ENCODE measurements around the gene ZNF697. TPM values are rescaled to one million over a fixed set of nuclear protein-coding genes. Genes with fewer than 3 reads are reported as not detected.

The ZNF697 gene
- total RNA-seq, 1 experiment from 2014 or later = 7.1 TPM

DNA sequence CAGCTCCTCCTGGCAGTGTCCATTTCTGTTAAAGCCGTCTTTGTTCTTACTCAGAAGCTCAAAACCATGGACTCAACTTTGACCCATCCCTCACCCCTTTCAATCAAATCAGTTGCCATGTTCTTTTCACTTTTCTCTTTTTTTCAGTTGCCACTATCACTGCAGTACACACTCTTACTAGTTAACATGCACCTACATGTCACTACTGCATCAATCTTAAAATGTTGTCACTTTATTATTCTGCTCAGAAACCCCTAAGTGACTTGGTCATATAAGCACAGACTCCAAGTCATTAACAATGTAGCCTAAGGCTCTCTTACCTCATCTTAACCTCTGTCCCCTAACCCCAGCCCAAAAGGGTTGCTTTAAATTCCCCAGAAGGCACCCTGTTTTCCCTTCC, 9.0 kb downstream of the ZNF697 start:
- ATAC-seq (no peak), DNase-seq (ENCODE audit: low read depth, low spot score) (no peak)

GRCh38 chr1:119637710-119638109, 10.4 kb downstream of the ZNF697 start:
- no TSS peak for BruUV-seq (replicated peaks)
- H3K4me3 ChIP-seq (ENCODE audit: low read depth in 2 of 2, low read length in 2 of 2) = no peak overlapping the region
- no peak for DNase-seq (ENCODE audit: low read depth, low spot score)
- no peaks in the 10 kb centered on the region for H3K9me3 ChIP-seq (ENCODE audit: control insufficient read depth, insufficient read depth, low read depth, low read length)
- H3K4me1 ChIP-seq (ENCODE audit: control insufficient read depth, insufficient read depth, low read length) = no peaks in the 10 kb centered on the region
- ChIA-PET CTCF (no interaction called here), POLR2A (no interaction called here)
- no peaks in the 10 kb centered on the region for H3K27me3 ChIP-seq (ENCODE audit: control insufficient read depth, insufficient read depth, low read length)
- no peak for ATAC-seq
- in situ Hi-C loops (cut with HindIII; ENCODE audit: low pct_unique_long_range_greater_than_20kb, low sequenced_read_pairs) (no loop called here), intact Hi-C loops (cut with micrococcal nuclease; ENCODE audit: unreplicated experiment) (no loop called here)
- no peak overlapping the region for H3K27ac ChIP-seq (ENCODE audit: low read length)
- no peaks in the 10 kb centered on the region for H3K36me3 ChIP-seq (ENCODE audit: control insufficient read depth, insufficient read depth, low read length)
- TF ChIP-seq REST (IDR thresholded peaks at IDR 0.05; ENCODE audit: insufficient read depth in 1 of 2, low read depth in 2 of 2, low read length in 1 of 2) (no peak), CTCF (IDR thresholded peaks at IDR 0.05) (no peak), SIN3A (IDR thresholded peaks at IDR 0.05; ENCODE audit: borderline replicate concordance, insufficient read depth, low read depth, low read length) (no peak), POLR2AphosphoS5 (IDR thresholded peaks at IDR 0.05; ENCODE audit: low read depth, low read length) (no peak), TCF7L2 (IDR thresholded peaks at IDR 0.05; ENCODE audit: low read depth, low read length) (no peak)

More for the DNA sequence above, 9.0 kb downstream of the ZNF697 start:
- in situ Hi-C loops (cut with HindIII; ENCODE audit: low pct_unique_long_range_greater_than_20kb, low sequenced_read_pairs) = no loop called here
- intact Hi-C loops (cut with micrococcal nuclease; ENCODE audit: unreplicated experiment) = no loop called here
- no peak overlapping the region for H3K27ac ChIP-seq (ENCODE audit: low read length)
- ChIA-PET POLR2A (no interaction called here), CTCF (interaction anchor here (0.6 kb wide), 1 partner anchor 9 kb away, joined by 3 read pairs; no protein-coding TSS in a partner anchor)
- H3K4me3 ChIP-seq (ENCODE audit: low read depth in 2 of 2, low read length in 2 of 2) = no peak overlapping the region
- no peaks in the 10 kb centered on the region for H3K9me3 ChIP-seq (ENCODE audit: control insufficient read depth, insufficient read depth, low read depth, low read length)
- no peaks in the 10 kb centered on the region for H3K36me3 ChIP-seq (ENCODE audit: control insufficient read depth, insufficient read depth, low read length)
- H3K4me1 ChIP-seq (ENCODE audit: control insufficient read depth, insufficient read depth, low read length) = no peaks in the 10 kb centered on the region
- H3K27me3 ChIP-seq (ENCODE audit: control insufficient read depth, insufficient read depth, low read length) = no peaks in the 10 kb centered on the region
- TF ChIP-seq REST (IDR thresholded peaks at IDR 0.05; ENCODE audit: insufficient read depth in 1 of 2, low read depth in 2 of 2, low read length in 1 of 2) (no peak), TCF7L2 (IDR thresholded peaks at IDR 0.05; ENCODE audit: low read depth, low read length) (no peak), POLR2AphosphoS5 (IDR thresholded peaks at IDR 0.05; ENCODE audit: low read depth, low read length) (no peak), CTCF (IDR thresholded peaks at IDR 0.05) (no peak), SIN3A (IDR thresholded peaks at IDR 0.05; ENCODE audit: borderline replicate concordance, insufficient read depth, low read depth, low read length) (no peak)
- BruUV-seq (replicated peaks) = no TSS peak

Data from Panc1 (cell line).